ENCODE measurements around the gene CFAP161. TPM values are rescaled to one million over a fixed set of nuclear protein-coding genes. Genes with fewer than 3 reads are reported as not detected.

Gene CFAP161
- total RNA-seq, 2 donors from 2014 or later = 2.9 TPM; not detected in 1

- TF ChIP-seq POLR2A (IDR thresholded peaks at IDR 0.05) = no peak
- no peak for TF ChIP-seq POLR2AphosphoS5 (IDR thresholded peaks at IDR 0.05)
- TF ChIP-seq, protein P1, sequence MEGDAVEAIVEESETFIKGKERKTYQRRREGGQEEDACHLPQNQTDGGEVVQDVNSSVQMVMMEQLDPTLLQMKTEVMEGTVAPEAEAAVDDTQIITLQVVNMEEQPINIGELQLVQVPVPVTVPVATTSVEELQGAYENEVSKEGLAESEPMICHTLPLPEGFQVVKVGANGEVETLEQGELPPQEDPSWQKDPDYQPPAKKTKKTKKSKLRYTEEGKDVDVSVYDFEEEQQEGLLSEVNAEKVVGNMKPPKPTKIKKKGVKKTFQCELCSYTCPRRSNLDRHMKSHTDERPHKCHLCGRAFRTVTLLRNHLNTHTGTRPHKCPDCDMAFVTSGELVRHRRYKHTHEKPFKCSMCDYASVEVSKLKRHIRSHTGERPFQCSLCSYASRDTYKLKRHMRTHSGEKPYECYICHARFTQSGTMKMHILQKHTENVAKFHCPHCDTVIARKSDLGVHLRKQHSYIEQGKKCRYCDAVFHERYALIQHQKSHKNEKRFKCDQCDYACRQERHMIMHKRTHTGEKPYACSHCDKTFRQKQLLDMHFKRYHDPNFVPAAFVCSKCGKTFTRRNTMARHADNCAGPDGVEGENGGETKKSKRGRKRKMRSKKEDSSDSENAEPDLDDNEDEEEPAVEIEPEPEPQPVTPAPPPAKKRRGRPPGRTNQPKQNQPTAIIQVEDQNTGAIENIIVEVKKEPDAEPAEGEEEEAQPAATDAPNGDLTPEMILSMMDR (IDR thresholded peaks at IDR 0.05) = peak in 2 of 4 experiments; percentile 18 to 25
- WGBS = 37% methylated on average over 1 of the region's 1 CpG
- intact Hi-C loops (cut with DNase I) = loop anchor here (10.0 kb wide), 1 partner anchor 296 kb away; no protein-coding TSS in a partner anchor
Observed at GRCh38 chr15:81108427-81108826, 25.6 kb upstream of the CFAP161 start.

GRCh38 chr15:81111018-81111417 is 23.1 kb upstream of the CFAP161 start:
- H3K36me3 ChIP-seq = no peaks in the 10 kb centered on the region
- H3K9me3 ChIP-seq = no peaks in the 10 kb centered on the region
- H3K4me1 ChIP-seq (replicated peaks) = no peaks in the 10 kb centered on the region
- H3K27ac ChIP-seq = no peak overlapping the region
- H3K27me3 ChIP-seq (replicated peaks; ENCODE audit: insufficient read depth) = no peaks in the 10 kb centered on the region
- WGBS = 26% methylated on average over 4 of the region's 4 CpGs
- peak; percentile 37 for DNase-seq (ENCODE audit: low spot score)
- no peak overlapping the region for H3K4me3 ChIP-seq
- intact Hi-C loops (cut with DNase I) = no loop called here
- TF ChIP-seq POLR2AphosphoS5 (IDR thresholded peaks at IDR 0.05) = peak; percentile 67
- TF ChIP-seq, protein P1 (IDR thresholded peaks at IDR 0.05) = no peak
- TF ChIP-seq POLR2A (IDR thresholded peaks at IDR 0.05) = no peak

More at GRCh38 chr15:81108427-81108826, 25.6 kb upstream of the CFAP161 start:
- no peak for DNase-seq (ENCODE audit: low spot score)
- no peaks in the 10 kb centered on the region for H3K27me3 ChIP-seq (replicated peaks; ENCODE audit: insufficient read depth)
- no peak overlapping the region for H3K4me3 ChIP-seq
- H3K27ac ChIP-seq = no peak overlapping the region
- H3K36me3 ChIP-seq = no peaks in the 10 kb centered on the region
- H3K4me1 ChIP-seq (replicated peaks) = no peaks in the 10 kb centered on the region
- no peaks in the 10 kb centered on the region for H3K9me3 ChIP-seq

GRCh38 chr15:81111510-81112470 is 22.3 kb upstream of the CFAP161 start:
- TF ChIP-seq, protein P1 (IDR thresholded peaks at IDR 0.05) = no peak
- TF ChIP-seq POLR2A (IDR thresholded peaks at IDR 0.05) (no peak), POLR2AphosphoS5 (IDR thresholded peaks at IDR 0.05) (no peak)
- intact Hi-C loops (cut with DNase I) = no loop called here
- Histone ChIP-seq H3K4me3 (no peak overlapping the region), H3K27me3 (replicated peaks; ENCODE audit: insufficient read depth) (no peaks in the 10 kb centered on the region), H3K27ac (peak overlapping the region in 1 of 2 donors; percentile 15), H3K9me3 (no peaks in the 10 kb centered on the region), H3K4me1 (replicated peaks) (no peaks in the 10 kb centered on the region), H3K36me3 (no peaks in the 10 kb centered on the region)
- WGBS = 49% methylated on average over 6 of the region's 6 CpGs
- no peak for DNase-seq (ENCODE audit: low spot score)

GRCh38 chr15:81113204-81113657 is 20.8 kb upstream of the CFAP161 start:
- H3K4me3 ChIP-seq = no peak overlapping the region
- WGBS = 12% methylated on average over 3 of the region's 3 CpGs
- H3K27me3 ChIP-seq (replicated peaks; ENCODE audit: insufficient read depth) = no peaks in the 10 kb centered on the region
- H3K4me1 ChIP-seq (replicated peaks) = no peaks in the 10 kb centered on the region
- DNase-seq (ENCODE audit: low spot score) = peak; percentile 16
- TF ChIP-seq, protein P1 (IDR thresholded peaks at IDR 0.05) = no peak
- peak; percentile 41 for TF ChIP-seq POLR2AphosphoS5 (IDR thresholded peaks at IDR 0.05)
- no peaks in the 10 kb centered on the region for H3K9me3 ChIP-seq
- intact Hi-C loops (cut with DNase I) = no loop called here
- H3K36me3 ChIP-seq = no peaks in the 10 kb centered on the region
- H3K27ac ChIP-seq = no peak overlapping the region
